SH-SY5Y (cell line): ENCODE measurements around the gene STX10.

Experiments used
- GATA2 ChIP-seq: IDR thresholded peaks from 2 replicates; pipeline ENCODE4 v1.6.1; 2011; ENCODE audit warnings: mild to moderate bottlenecking, low read depth, low read length
- GATA3 ChIP-seq: IDR thresholded peaks from 2 replicates; pipeline ENCODE4 v1.6.1; 2011; ENCODE audit warnings: low read depth, mild to moderate bottlenecking, low read length, moderate library complexity

DNA sequence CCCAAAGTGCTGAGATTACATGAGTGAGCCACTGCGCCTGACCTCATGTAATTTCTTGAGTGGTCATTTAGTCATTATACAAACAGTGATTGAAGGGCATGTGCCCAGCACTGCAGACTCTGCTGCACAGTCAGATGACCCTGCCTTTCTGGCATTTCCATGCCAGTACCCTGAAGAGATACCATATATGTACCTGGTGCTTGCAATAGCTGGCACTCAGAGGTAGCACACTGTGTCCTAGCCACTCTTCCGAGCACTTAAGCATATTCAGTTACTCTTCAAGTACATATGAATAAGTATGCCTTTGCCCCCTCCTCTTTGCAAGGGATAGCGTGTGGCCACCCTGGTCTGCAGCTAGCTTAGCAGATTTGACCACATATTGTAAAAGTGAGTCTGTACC is 15.5 kb downstream of the STX10 start:
- TF ChIP-seq GATA2 = no peak
- no peak for TF ChIP-seq GATA3
